ENCODE data around the gene REG3G.

DNA sequence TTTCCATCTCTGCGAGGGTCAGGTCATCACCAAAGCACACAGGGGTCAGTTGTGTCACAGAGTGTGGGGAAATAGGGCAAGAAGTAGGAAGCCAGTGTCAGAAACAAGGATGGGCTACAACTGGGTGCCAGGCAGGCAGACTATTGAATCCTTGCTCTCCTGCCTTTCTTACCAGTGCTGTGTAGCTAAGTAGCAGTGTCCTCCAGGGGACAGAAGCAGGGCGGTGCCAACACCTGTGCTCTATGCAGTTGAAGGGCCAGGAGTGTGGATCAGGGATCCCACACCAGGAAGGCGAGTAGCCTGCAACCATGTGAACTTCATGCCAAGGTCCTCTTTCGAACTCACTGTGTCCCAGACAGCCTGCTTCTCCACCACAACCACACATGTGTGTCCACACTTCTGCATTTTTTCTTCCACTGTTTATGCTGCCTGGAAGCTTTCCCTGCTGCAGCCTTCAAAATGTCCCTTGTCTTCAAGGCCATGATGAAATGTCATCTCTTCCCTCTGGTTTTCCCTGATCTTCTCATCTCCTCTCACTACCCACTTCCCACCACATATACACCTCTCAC lies 25.4 kb upstream of the REG3G start:
- no peak for TF ChIP-seq POLR2A (IDR thresholded peaks at IDR 0.05)
- TF ChIP-seq, protein P1, sequence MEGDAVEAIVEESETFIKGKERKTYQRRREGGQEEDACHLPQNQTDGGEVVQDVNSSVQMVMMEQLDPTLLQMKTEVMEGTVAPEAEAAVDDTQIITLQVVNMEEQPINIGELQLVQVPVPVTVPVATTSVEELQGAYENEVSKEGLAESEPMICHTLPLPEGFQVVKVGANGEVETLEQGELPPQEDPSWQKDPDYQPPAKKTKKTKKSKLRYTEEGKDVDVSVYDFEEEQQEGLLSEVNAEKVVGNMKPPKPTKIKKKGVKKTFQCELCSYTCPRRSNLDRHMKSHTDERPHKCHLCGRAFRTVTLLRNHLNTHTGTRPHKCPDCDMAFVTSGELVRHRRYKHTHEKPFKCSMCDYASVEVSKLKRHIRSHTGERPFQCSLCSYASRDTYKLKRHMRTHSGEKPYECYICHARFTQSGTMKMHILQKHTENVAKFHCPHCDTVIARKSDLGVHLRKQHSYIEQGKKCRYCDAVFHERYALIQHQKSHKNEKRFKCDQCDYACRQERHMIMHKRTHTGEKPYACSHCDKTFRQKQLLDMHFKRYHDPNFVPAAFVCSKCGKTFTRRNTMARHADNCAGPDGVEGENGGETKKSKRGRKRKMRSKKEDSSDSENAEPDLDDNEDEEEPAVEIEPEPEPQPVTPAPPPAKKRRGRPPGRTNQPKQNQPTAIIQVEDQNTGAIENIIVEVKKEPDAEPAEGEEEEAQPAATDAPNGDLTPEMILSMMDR (IDR thresholded peaks at IDR 0.05), result no peak

All from heart left ventricle (tissue), 13 donors.